ENCODE measurements around the gene HENMT1. TPM values are rescaled to one million over a fixed set of nuclear protein-coding genes. Genes with fewer than 3 reads are reported as not detected.
"Not testable (repeated sequence)": the region's sequence is repeated elsewhere in the genome, so short reads cannot be mapped to it uniquely, and the experiment has no call there.

HENMT1 gene
- total RNA-seq, 1 donor from 2014 or later: 6.9 TPM

DNA sequence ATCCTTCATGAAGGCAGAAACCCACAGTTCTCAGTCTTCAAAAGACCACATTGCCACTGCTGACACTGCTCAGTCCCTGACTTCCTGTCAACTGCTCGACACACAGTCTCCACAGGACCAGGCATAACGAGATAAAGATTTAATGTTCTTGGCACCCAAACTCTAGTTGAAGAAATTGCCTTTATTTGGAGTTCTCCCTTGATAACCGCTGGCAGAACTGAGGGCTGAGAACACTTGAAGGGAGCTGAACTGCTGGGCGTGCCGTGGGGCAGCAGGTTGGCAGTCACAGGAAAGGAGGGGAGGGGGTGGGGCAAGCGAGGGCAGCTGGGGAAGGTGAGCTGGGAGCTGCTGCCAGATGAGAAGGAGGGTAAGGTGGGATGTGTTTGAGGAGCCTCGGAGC lies 15.9 kb downstream of the HENMT1 start:
- Mint-ChIP-seq H3K27ac (no peak overlapping the region), H3K4me3 (no peak overlapping the region), H3K27me3 (no peaks in the 10 kb centered on the region), H3K9me3 (peaks cover 1% of the 10 kb centered on the region), H3K36me3 (peaks cover under 1% of the 10 kb centered on the region), H3K4me1 (ENCODE audit: unreplicated experiment) (peaks cover 10% of the 10 kb centered on the region)
- no peak for DNase-seq (ENCODE audit: extremely low spot score, unreplicated experiment)
- TF ChIP-seq, protein P1, sequence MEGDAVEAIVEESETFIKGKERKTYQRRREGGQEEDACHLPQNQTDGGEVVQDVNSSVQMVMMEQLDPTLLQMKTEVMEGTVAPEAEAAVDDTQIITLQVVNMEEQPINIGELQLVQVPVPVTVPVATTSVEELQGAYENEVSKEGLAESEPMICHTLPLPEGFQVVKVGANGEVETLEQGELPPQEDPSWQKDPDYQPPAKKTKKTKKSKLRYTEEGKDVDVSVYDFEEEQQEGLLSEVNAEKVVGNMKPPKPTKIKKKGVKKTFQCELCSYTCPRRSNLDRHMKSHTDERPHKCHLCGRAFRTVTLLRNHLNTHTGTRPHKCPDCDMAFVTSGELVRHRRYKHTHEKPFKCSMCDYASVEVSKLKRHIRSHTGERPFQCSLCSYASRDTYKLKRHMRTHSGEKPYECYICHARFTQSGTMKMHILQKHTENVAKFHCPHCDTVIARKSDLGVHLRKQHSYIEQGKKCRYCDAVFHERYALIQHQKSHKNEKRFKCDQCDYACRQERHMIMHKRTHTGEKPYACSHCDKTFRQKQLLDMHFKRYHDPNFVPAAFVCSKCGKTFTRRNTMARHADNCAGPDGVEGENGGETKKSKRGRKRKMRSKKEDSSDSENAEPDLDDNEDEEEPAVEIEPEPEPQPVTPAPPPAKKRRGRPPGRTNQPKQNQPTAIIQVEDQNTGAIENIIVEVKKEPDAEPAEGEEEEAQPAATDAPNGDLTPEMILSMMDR (conservative IDR thresholded peaks at IDR 0.05): no peak

DNA sequence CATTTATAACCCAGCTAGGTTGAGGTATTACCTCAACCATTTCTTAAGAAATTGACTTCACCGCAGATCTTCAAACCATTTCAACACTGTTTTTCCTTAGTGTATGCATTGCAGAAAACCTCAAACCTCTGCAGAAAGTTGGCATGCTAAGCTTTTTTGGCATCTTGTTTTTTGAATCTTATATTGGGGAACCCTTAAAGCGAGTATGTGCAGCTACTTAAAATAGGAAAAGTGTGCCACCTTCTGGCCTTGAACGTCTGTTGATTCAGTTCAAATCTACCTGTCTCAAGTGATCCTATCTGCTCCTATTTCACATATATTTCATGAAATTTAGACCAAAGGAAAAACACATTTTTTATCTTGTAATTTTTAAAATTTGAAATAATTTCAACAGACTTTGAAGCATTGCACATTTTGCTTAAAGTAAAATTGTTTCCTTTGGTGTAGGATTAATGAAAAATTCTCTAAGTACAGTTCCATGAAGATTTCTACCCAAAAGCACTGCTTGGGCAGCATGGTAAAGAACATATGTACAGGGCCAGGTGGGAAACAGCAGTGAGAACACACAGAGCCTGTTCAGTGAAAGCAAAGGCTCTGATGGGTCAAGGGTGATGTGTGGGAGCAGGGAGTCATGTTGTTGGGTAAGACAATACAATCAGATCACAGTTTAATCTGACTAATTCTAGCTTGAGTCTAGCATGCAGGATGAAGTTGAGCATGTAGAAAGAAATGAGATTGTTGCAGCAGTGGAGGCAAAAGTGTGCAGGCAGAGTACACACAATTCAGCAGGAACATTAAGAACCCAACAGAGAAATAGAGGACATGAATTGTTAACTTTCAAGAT lies 17.2 kb downstream of the HENMT1 start:
- peaks cover 4% of the 10 kb centered on the region for H3K36me3 Mint-ChIP-seq
- DNase-seq (ENCODE audit: extremely low spot score, unreplicated experiment): no peak
- no peak overlapping the region for H3K4me3 Mint-ChIP-seq
- TF ChIP-seq, protein P1 (conservative IDR thresholded peaks at IDR 0.05): peak; percentile 81
- H3K27ac Mint-ChIP-seq: no peak overlapping the region
- H3K27me3 Mint-ChIP-seq: no peaks in the 10 kb centered on the region
- peaks cover 13% of the 10 kb centered on the region for H3K4me1 Mint-ChIP-seq (ENCODE audit: unreplicated experiment)
- peaks cover 4% of the 10 kb centered on the region for H3K9me3 Mint-ChIP-seq

DNA sequence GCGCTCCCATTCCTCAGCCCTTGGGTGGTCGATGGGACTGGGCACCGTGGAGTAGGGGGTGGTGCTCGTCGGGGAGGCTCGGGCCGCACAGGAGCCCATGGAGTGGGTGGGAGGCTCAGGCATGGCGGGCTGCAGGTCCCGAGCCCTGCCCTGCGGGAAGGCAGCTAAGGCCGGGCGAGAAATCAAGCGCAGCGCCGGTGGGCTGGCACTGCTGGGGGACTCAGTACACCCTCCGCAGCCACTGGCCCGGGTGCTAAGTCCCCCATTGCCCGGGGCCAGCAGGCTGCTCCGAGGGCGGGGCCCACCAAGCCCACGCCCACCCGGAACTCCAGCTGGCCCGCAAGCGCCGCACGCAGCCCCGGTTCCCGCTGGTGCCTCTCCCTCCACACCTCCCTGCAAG lies 20.0 kb downstream of the HENMT1 start:
- not testable (repeated sequence) for DNase-seq (ENCODE audit: extremely low spot score, unreplicated experiment); H3K27ac Mint-ChIP-seq; H3K36me3 Mint-ChIP-seq; H3K4me1 Mint-ChIP-seq (ENCODE audit: unreplicated experiment); H3K4me3 Mint-ChIP-seq; H3K9me3 Mint-ChIP-seq; H3K27me3 Mint-ChIP-seq

DNA sequence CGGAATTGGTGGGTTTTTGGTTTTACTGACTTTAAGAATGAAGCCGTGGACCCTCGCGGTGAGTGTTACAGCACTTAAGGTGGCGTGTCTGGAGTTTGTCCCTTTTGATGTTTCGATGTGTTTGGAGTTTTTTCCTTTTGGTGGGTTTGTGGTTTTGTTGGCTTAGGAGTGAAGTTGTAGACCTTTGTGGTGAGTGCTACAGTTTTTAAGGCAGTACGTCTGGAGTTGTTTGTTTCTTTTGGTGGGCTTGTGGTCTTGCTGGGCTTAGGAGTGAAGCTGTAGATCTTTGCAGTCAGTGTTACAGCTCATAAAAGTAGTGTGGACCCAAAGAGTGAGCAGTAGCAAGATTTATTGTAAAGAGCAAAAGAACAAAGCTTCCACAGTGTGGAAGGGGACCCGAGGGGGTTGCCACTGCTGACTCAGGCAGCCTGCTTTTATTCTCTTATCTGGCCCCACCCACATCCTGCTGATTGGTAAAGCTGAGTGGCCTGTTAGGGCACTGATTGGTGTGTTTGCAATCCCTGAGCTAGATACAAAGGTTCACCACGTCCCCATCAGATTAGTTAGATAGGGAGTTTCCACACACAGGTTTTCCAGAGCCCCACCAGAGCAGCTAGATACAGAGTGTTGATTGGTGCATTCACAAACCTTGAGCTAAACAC lies 20.9 kb downstream of the HENMT1 start:
- H3K27ac Mint-ChIP-seq: no peak overlapping the region
- TF ChIP-seq, protein P1 (conservative IDR thresholded peaks at IDR 0.05): no peak
- H3K9me3 Mint-ChIP-seq: peaks cover 4% of the 10 kb centered on the region
- peaks cover 4% of the 10 kb centered on the region for H3K36me3 Mint-ChIP-seq
- H3K27me3 Mint-ChIP-seq: no peaks in the 10 kb centered on the region
- H3K4me1 Mint-ChIP-seq (ENCODE audit: unreplicated experiment): peaks cover 4% of the 10 kb centered on the region
- no peak for DNase-seq (ENCODE audit: extremely low spot score, unreplicated experiment)
- H3K4me3 Mint-ChIP-seq: no peak overlapping the region

DNA sequence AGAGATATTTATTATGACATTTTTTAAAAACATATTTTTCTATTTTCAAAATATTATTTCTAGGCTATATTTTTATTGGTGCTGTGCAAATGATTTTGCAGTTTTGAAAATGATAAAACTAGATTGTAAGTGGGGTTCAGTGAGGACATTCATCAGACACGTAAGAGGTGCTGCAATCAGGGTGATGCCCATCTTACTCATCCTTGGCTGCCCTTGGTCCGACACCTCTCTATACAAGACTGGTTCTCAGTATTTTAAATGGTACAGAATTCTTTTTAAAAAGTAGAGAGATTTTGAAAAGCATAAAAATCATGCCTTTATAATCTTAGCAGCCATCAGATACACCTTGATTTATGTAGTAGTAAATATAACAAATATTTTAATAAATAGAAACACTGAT lies 24.0 kb downstream of the HENMT1 start:
- DNase-seq (ENCODE audit: extremely low spot score, unreplicated experiment): no peak
- TF ChIP-seq, protein P1 (conservative IDR thresholded peaks at IDR 0.05): no peak
- H3K4me3 Mint-ChIP-seq: no peak overlapping the region

DNA sequence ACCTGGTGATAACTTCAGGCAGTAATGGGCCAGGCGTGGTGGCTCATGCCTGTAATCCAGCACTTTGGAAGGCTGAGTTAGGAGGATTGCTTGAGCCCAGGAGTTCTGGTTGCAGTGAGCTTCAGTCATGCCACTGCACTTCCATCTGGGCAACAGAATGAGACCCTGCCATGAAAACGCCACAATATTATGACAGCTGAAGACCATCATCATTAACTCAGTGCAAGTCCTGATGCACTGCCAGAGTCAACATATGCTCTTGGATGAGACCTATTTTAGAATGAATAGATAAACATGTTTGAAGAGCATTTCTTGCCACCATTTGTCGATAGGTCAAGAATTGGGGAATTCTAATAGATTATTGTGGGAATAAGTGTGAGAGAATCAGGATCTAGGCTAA lies 26.4 kb downstream of the HENMT1 start:
- H3K36me3 Mint-ChIP-seq: no peaks in the 10 kb centered on the region
- TF ChIP-seq, protein P1 (conservative IDR thresholded peaks at IDR 0.05): no peak
- no peaks in the 10 kb centered on the region for H3K4me1 Mint-ChIP-seq (ENCODE audit: unreplicated experiment)
- no peaks in the 10 kb centered on the region for H3K9me3 Mint-ChIP-seq
- no peaks in the 10 kb centered on the region for H3K27me3 Mint-ChIP-seq
- no peak overlapping the region for H3K27ac Mint-ChIP-seq
- no peak for DNase-seq (ENCODE audit: extremely low spot score, unreplicated experiment)
- H3K4me3 Mint-ChIP-seq: no peak overlapping the region

More for the DNA sequence above, 24.0 kb downstream of the HENMT1 start:
- Mint-ChIP-seq H3K4me1 (ENCODE audit: unreplicated experiment) (peaks cover 4% of the 10 kb centered on the region), H3K27ac (no peak overlapping the region), H3K9me3 (peaks cover 4% of the 10 kb centered on the region), H3K27me3 (no peaks in the 10 kb centered on the region), H3K36me3 (peaks cover 4% of the 10 kb centered on the region)

All from type B pancreatic cell (in vitro differentiated cells).